NCI-H1930 (cell line): ENCODE data around the gene PTPRE.

Source experiments
- DNase-seq, 2 experiments: peaks; one replicate each; lab custom pipeline; 2025; lab: John Stamatoyannopoulos, UW

The PTPRE gene

GRCh38 chr10:128046156-128046952 is 139.5 kb downstream of the PTPRE start:
- DNase-seq, result no peak

DNA sequence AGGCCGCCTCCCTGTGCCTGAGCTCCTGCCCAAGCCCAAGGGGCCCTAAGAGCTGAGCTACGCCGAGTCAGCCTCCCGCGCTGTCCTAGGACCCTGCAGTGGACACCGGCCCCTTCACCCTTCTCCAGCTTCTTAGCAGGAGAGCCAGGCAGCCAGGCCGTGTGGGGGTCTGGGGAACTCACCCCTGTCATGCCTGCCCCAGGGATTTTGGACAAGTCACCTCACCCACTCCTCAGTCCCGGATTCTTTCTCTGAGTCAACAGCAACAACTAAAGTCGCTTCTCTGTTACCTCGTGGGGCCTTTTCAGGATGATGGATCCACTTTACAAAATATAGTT is 140.0 kb downstream of the PTPRE start:
- DNase-seq, result no peak

DNA sequence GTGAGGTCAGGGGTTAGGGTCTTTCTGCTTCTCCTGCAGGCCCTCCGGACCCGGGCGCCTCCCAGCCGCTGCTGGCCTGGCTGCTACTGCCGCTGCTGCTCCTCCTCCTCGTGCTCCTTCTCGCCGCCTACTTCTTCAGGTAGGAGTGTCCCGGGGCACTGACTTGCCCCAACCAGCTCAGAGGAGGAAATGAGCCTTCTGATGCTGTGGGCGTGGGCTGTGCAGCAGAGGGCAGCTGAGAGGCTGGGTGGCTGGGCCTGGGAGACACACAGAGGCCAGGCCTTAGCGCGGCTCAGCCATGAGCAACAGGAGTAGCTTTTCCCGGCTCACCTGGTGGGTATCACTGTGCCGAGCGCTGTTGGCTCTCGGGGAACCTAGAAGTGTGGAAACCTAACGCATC is 140.4 kb downstream of the PTPRE start:
- no peak for DNase-seq

- no peak for DNase-seq
Observed at GRCh38 chr10:128047991-128048818, 141.3 kb downstream of the PTPRE start.

DNA sequence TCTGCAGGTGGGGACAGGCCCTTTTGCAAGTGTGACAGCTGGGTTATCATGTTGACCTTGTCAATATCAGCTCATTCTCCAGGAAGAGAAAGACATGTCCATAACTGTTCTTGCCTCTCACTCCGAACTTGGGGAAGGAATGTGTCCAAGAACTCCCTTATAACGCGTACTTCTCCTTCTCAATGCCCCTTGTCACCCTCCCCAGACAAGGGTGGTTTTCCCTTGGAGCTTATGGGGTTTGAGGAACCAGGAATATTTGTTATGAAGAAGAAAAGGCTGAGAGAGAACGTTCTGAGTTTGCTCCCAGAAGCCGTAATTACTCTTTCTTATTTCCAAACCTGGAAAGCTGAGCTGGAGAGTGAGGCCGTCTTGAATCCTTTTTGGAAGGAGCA is 141.9 kb downstream of the PTPRE start:
- no peak for DNase-seq

- no peak for DNase-seq
Observed at GRCh38 chr10:128049226-128050120, 142.6 kb downstream of the PTPRE start.

GRCh38 chr10:128050121-128050516 is 143.2 kb downstream of the PTPRE start:
- DNase-seq, result no peak

GRCh38 chr10:128050936-128051335 is 144.0 kb downstream of the PTPRE start:
- DNase-seq, result no peak

DNA sequence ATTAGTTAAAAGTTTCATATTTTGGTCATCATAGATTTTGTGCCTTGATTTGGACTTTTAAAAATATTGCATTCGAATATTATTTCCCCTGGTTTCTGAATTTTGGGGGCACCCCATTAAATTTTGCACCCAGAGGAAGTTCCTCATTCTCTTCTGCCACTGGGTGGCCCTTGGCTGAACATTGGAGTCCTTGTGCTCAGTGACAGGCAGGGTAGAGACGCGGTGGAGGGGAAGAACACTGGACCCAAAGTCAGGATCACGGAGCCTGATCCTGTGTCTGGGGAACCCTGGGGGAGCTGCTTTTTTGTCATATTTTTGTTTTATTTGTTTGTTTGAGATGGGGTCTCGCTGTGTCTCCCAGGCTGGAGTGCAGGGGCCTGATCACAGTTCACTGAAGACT is 144.6 kb downstream of the PTPRE start:
- DNase-seq, result no peak

DNA sequence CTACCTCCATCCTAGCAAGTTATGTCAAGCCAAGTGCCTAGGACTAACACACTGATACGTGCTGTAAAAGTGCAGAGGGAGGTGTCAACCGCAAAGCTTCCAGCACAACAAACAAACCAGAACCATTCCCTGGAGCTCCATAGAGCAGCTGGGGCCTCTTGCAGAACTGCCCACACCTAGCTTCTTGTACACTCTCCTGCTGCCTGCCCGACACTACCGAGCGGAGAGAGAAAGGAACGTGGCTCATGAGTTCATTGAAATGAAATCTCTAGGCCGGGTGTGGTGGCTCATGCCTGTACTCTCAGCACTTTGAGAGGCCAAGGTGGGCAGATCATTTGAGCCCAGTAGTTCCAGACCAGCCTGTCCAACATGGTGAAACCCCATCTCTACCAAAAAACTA is 145.8 kb downstream of the PTPRE start:
- DNase-seq, result no peak

DNA sequence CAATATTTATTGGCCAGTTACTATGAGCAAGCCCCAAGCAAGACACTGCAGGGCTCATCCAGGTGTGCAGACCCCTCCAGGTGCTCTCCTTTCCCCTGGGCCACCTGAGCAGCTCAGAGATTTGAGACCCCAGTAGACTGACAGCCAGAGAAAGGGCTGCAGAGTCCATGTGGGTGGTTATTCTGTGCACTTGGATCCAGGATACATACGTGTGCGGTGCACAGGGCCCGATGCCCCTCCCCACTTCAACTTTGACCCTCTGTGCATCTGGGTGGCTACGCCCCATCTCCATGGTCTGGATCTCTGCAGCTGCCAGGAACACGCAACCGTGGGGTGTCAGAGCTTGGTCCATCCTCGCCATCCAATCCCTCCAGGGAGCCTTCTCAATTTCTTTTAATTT is 146.5 kb downstream of the PTPRE start:
- no peak for DNase-seq

GRCh38 chr10:128054163-128054970 is 147.5 kb downstream of the PTPRE start:
- no peak for DNase-seq

GRCh38 chr10:128055061-128055868 is 148.4 kb downstream of the PTPRE start:
- no peak for DNase-seq

- no peak for DNase-seq
Observed at GRCh38 chr10:128056303-128057050, 149.6 kb downstream of the PTPRE start.

- no peak for DNase-seq
Observed at GRCh38 chr10:128058106-128058749, 151.3 kb downstream of the PTPRE start.

GRCh38 chr10:128058750-128059134 is 151.8 kb downstream of the PTPRE start:
- DNase-seq, result no peak

- no peak for DNase-seq
Observed at GRCh38 chr10:128059266-128059981, 152.5 kb downstream of the PTPRE start.

DNA sequence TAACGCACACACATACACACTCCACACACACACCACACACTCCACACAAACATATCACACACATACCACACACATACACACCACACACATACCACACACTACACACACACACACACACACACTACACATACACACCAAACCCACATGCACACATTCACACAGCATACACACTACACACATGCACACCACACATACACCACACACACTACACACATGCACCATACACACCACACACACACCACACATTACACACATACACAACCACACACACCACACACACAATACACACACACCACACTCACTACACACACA is 153.0 kb downstream of the PTPRE start:
- DNase-seq, result no peak
